NB4 (cell line): ENCODE data around the gene TNFRSF1B.
A peak's percentile ranks its signal among the peaks of the same experiment; 100 is the strongest.

Source experiments
- DNase-seq: peaks from one replicate; pipeline ENCODE4 v3.0.0; 2010; ENCODE audit warnings: low read depth
- H3K4me3 ChIP-seq: one replicate; pipeline ENCODE4 v1.5.1; 2011; ENCODE audit warnings: mild to moderate bottlenecking, low read depth, low read length, moderate library complexity
- MAX ChIP-seq: IDR thresholded peaks from 2 replicates; pipeline ENCODE4 v1.6.1; 2011; ENCODE audit warnings: low read depth, low read length
- MYC ChIP-seq: IDR thresholded peaks from 2 replicates; pipeline ENCODE4 v1.6.1; 2011; ENCODE audit warnings: low read depth, low read length
- POLR2A ChIP-seq: IDR thresholded peaks from 2 replicates; pipeline ENCODE4 v1.6.1; 2011; ENCODE audit warnings: mild to moderate bottlenecking; ENCODE audit not compliant: insufficient read length; ENCODE audit errors: extremely low read depth
- TF ChIP-seq, protein P1 (sequence below): IDR thresholded peaks from one replicate; pipeline ENCODE4 v1.5.1; 2012; ENCODE audit warnings: low read depth, low read length

TNFRSF1B gene

DNA sequence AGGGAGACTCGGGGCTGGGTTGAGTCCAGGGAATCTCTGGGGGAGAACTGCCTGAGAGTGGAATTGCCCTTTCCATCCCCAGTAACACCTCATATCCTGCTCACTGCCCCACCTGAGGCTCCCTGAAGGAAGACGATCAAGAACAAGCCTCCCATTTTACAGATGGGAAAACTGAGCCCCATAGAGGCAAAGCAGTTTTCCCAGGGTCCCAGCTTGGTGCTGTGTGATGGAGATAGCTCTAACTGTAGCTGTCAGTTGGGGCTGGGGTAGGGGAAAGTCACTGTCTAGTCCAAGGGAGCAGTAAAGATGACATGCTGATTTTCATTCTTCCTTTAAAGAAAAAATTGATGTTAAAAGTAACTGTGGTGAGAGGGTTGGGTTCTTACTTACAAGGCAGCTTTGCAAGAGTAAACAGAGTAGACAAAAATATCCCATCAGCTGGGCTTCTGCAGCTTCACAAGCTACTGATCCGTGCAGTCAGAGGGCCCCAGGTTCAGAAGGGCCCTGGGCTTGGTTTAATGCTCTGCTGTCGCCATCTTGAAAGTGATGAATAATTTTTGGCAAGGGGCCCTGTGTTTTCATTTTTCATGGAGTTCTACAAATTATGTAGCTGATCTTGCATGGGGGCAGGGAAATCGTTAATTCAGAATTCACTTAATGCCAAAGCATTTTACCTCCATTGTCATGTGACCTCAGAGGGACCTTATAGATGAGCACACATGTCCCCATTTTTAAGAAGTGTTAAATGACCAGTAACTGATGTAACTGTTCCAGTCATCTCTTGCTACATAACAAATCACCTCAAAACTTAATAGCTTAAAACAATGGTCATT, 17.6 kb upstream of the TNFRSF1B start:
- TF ChIP-seq MAX: no peak
- TF ChIP-seq, protein P1, sequence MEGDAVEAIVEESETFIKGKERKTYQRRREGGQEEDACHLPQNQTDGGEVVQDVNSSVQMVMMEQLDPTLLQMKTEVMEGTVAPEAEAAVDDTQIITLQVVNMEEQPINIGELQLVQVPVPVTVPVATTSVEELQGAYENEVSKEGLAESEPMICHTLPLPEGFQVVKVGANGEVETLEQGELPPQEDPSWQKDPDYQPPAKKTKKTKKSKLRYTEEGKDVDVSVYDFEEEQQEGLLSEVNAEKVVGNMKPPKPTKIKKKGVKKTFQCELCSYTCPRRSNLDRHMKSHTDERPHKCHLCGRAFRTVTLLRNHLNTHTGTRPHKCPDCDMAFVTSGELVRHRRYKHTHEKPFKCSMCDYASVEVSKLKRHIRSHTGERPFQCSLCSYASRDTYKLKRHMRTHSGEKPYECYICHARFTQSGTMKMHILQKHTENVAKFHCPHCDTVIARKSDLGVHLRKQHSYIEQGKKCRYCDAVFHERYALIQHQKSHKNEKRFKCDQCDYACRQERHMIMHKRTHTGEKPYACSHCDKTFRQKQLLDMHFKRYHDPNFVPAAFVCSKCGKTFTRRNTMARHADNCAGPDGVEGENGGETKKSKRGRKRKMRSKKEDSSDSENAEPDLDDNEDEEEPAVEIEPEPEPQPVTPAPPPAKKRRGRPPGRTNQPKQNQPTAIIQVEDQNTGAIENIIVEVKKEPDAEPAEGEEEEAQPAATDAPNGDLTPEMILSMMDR: no peak
- no peak for TF ChIP-seq POLR2A
- TF ChIP-seq MYC: no peak
- no peak overlapping the region for H3K4me3 ChIP-seq
- DNase-seq: no peak

GRCh38 chr1:12149791-12150175, 17.0 kb upstream of the TNFRSF1B start:
- DNase-seq: no peak
- H3K4me3 ChIP-seq: no peak overlapping the region
- TF ChIP-seq POLR2A (no peak), MAX (no peak), MYC (no peak)
- TF ChIP-seq, protein P1: no peak

DNA sequence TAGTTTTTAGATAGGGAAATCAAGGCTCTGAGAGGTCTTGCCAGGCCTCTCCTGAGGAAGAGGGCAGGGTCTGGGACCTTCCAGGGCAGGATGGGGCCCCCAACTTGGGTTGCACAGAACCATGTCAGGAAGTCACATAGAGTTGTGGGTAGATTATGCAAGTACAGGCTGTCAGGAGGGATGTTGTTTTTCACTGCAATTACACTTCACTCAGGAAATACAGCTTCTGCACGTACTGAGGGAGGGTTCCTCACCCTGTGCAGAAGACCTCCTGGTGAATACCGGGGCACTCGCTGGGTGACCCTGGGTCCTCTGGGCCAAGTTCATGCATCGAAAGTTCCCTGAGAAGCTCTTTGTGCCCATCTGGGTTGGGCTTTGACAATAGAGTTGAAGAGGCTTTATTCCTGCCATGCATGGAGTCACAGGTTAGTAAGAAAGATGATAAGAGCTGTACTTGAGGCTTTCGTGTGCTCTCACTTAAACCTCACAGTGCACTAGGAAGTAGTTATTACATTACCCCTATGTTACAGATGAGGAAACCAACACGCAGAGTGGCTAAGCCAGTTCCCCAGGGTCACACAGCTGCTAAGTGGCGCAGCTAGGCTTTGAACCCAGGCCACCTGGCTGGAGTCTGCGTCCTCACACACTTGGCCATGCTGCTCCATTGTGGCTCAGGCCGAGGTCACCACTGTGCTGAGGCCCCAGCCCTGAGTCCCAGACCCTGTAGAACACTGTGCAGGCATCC, 16.2 kb upstream of the TNFRSF1B start:
- DNase-seq: peak; percentile 86
- TF ChIP-seq POLR2A (no peak), MYC (no peak), MAX (no peak)
- TF ChIP-seq, protein P1: no peak
- no peak overlapping the region for H3K4me3 ChIP-seq

GRCh38 chr1:12151465-12151864, 15.3 kb upstream of the TNFRSF1B start:
- DNase-seq: no peak
- TF ChIP-seq, protein P1: no peak
- TF ChIP-seq MAX (no peak), MYC (no peak), POLR2A (no peak)
- no peak overlapping the region for H3K4me3 ChIP-seq

- TF ChIP-seq POLR2A: no peak
- no peak for TF ChIP-seq MYC
- TF ChIP-seq, protein P1: no peak
- no peak for TF ChIP-seq MAX
- no peak for DNase-seq
- H3K4me3 ChIP-seq: no peak overlapping the region
These were observed 14.5 kb upstream of the TNFRSF1B start for GRCh38 chr1:12152113-12152891.
